Transverse colon (tissue), 4 donors: Measurements from ENCODE around the gene PAK1.

Experiments used
- CTCF ChIP-seq, 5 experiments: fragments of 200-600 bp in 3 of 5; fragments of 450-650 bp in 2 of 5; sonication (generic) in 3 of 5; IDR thresholded peaks; 1 replicate in 2 of 5; 2 replicates in 3 of 5; pipeline ENCODE4 v1.5.1; 2016 to 2017; ENCODE audit warnings: antibody characterized with exemption in 5 of 5, inconsistent platforms in 3 of 5, mild to moderate bottlenecking in 2 of 5, moderate library complexity in 1 of 5
- POLR2A ChIP-seq: fragments of 450-650 bp; IDR thresholded peaks from one replicate; pipeline ENCODE4 v1.6.1; 2016; ENCODE audit warnings: antibody characterized with exemption, mild to moderate bottlenecking, moderate library complexity
- POLR2AphosphoS5 ChIP-seq, 3 donors: sonication (generic); formaldehyde crosslinking; IDR thresholded peaks; one replicate each; pipeline ENCODE4 v1.6.1; 2016; ENCODE audit warnings: antibody characterized with exemption in 3 of 3

DNA sequence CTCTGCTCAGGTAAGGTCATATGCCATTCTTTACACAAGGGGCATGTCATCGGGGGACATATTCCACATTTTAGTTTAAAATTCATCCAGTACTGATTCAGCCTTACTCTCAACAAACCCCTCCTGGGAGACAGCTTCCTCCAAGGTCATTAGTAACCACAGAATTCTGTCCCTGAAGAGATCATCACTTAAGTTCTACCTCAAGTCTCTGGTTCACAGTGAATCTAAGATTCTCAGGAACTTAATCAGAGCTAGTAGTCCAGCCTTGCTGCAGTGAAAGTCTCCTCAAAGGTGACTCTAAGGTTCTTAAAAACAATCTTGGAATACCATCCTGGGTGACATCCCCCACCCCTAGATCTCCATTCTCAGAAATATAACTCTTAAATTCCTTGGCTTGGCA is 153.5 kb downstream of the PAK1 start:
- no peak for TF ChIP-seq POLR2AphosphoS5 (IDR thresholded peaks at IDR 0.05)
- no peak for TF ChIP-seq POLR2A
- TF ChIP-seq CTCF (IDR thresholded peaks at IDR 0.05) = no peak
